NCI-H82 treated with DMSO at 0.1 percent for 48 hours (cell line): ENCODE data around the gene DNAJC4.

ENCODE experiments used
- DNase-seq: peaks from one replicate; lab custom pipeline; 2025; ENCODE audit not compliant: unreplicated experiment; lab: John Stamatoyannopoulos, UW

The DNAJC4 gene

GRCh38 chr11:64230171-64230984, at the start of gene DNAJC4:
Gene DNAJC4, plus strand, starts transcription at chr11:64230548. Its CDS starts 307 bp downstream, at chr11:64230855.
- DNase-seq, result peak; percentile 76

- peak; percentile 80 for DNase-seq
Observed at GRCh38 chr11:64180891-64181290, 49.5 kb upstream of the DNAJC4 start.

- DNase-seq, result peak; percentile 53
Observed at GRCh38 chr11:64181506-64182411, 48.6 kb upstream of the DNAJC4 start.

- no peak for DNase-seq
Observed at GRCh38 chr11:64183890-64184289, 46.5 kb upstream of the DNAJC4 start.

- DNase-seq, result no peak
Observed at GRCh38 chr11:64185175-64185692, 45.1 kb upstream of the DNAJC4 start.

DNA sequence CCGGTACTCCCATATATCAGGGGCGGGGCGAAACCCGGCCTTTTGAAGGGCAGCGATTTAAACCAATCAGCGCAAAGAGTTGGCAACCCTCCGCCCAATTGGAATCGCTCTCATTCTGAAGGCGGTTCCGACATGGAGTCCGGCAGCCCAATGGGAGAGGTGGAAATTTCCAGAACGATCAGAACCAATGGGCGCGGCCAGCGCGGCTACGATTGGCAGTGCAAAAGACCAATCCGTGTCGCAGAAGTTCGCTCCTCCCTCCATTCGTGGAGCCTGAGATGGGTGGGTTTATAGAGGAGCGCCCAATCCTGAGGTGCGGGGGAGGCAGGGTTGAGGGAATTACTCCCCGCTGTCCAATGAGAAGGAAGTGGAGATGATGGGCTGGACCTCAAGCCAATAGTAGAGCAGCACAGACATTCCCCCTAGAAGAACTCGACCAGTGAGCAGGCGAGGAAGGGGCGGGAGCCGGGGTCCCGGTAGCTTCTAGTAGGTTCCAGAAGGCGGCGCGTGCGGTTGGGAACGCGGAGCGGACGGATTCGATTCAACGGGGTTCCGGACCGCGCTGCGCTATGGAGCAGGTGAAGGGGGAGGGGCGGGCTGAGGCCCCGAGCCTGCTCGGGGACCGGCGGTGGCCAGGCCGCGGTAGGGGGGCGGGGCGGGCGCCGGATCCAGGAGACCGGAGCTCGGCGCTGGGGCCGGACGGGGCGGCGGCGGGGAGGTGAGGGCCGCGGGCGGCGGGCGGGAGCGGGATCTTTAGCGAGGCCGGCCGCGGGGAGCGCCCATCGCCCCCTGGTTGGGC, 44.5 kb upstream of the DNAJC4 start, which contains the start of gene STIP1:
TSS of gene STIP1 (plus strand) at position 479 of the 799 bp plus-strand sequence. CDS start at position 570, 91 bp downstream.
- peak; percentile 99 for DNase-seq

- no peak for DNase-seq
Observed at GRCh38 chr11:64186492-64187165, 43.7 kb upstream of the DNAJC4 start.

GRCh38 chr11:64192434-64192833, 37.9 kb upstream of the DNAJC4 start:
- no peak for DNase-seq

DNA sequence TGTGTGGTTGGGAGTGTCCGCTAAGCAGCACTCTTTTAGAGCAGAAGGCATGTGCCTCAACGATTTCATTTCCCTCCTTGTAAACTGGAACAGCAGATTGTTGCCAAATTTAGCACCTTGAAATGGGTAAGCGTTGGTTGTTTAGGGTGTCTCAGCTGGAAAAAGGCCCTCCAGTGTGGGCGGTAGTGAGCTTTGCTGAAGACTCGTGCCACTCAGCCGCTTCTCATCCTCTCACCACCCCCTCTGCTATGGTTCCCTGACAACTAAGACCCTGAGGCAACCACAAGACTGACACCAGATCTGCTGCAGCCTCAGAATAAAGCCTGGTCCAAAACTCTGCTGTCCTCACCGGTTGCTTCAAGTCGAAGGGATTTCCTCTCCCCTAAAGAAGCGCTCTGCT, 33.7 kb upstream of the DNAJC4 start:
- no peak for DNase-seq

DNA sequence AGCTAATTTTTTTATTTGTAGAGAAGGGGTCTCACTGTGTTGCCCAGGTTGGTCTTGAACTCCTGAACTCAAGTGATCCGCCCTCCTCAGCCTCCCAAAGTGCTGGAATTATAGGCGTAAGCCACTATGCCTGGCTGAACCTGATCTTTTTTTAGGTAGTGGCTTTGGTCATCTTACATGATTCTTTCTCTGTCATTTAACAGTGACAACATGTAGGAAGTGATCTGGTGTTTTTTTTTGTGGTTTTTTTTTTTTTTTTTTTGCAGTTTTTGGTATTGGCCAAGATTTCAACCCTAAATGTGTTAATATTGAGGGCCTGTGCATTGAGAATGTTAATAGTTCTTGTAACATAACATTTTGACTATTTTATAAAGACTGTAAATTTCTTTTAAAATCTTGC, 31.8 kb upstream of the DNAJC4 start:
- no peak for DNase-seq

GRCh38 chr11:64201543-64201942, 28.8 kb upstream of the DNAJC4 start:
- DNase-seq, result no peak

GRCh38 chr11:64202992-64203391, 27.4 kb upstream of the DNAJC4 start:
- no peak for DNase-seq

DNA sequence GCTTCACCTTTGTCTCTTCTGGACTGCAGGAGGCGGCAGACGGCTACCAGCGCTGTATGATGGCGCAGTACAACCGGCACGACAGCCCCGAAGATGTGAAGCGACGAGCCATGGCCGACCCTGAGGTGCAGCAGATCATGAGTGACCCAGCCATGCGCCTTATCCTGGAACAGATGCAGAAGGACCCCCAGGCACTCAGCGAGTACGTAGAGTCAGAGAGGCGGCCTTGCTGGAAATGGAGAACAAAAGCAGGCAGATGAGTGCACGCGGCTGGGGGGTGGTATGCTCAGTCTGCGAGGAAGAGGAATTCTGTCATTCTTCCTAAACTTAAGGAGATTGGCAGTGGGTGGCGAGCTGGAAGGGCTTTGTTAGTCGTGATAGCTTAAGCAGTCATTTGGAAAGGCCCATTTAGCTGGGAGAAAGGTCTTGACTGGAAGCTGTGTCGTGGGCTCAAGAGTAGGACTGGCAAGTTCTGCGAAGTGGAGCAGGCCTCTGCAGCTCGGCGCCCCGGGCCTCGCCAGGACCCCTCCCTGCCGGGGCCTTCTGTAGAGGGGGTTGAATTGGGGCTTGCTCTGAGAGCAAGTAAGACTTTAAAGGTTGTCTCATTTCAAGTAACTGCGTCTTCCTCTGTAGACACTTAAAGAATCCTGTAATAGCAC, 26.8 kb upstream of the DNAJC4 start:
- no peak for DNase-seq

DNA sequence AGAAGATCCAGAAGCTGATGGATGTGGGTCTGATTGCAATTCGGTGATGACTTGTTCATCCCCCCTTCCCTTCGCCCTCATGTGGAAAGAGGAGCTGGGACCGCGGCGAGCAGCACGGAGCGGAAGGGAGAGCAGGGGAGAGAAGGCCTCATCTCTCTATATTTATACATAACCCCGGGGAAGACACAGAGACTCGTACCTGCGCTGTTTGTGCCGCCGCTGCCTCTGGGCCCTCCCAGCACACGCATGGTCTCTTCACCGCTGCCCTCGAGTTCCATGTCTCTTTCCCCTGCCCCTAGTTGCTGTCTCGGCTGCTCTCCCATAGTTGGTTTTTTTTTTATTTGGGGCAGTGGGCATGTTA, 26.3 kb upstream of the DNAJC4 start:
- DNase-seq, result no peak

- DNase-seq, result peak; percentile 54
Observed at GRCh38 chr11:64204464-64204989, 25.8 kb upstream of the DNAJC4 start.

GRCh38 chr11:64206457-64207255, 23.7 kb upstream of the DNAJC4 start, which contains the start of gene FERMT3:
Gene FERMT3, plus strand, starts transcription at chr11:64206721. Its CDS starts 644 bp downstream, at chr11:64207365.
- no peak for DNase-seq

DNA sequence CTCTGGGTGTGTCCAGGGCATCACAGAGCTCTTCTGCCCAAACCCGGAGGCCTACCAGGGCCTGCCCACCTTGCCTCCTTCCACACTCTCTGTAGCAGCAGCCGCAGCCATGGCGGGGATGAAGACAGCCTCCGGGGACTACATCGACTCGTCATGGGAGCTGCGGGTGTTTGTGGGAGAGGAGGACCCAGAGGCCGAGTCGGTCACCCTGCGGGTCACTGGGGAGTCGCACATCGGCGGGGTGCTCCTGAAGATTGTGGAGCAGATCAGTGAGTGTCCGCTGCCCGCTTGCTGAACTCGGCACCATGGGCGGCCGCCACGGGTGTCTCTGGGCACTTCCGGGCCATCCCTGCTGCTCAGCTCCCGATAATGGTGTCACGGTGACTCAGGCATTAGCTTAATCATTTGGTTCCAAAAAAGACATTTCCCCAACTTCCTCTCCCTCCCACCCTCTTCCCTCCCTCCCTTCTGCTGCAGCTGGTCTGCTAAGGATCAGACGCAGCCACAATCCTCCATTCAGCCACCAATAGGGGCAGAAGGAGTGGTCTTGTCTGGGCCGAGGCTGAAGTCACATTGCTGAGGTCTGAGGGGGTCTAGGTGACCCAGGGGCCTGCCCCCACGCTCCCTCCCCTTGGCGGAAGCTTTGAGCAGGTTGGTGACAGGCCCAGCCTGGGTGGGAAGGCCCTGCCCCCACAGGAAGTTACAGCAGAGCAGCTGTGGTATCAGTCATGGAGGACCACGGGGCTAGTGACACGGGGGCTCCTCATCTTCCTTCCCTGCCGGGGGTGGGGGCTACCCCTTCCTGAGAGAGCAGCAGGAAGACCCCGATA, 22.9 kb upstream of the DNAJC4 start:
- DNase-seq, result no peak
